Stomach (tissue), 4 donors: ENCODE results near the gene TNFSF8.

Source experiments
- CTCF ChIP-seq, 7 experiments: fragments of 450-650 bp in 4 of 7; fragments of 200-600 bp in 3 of 7; sonication (generic) in 3 of 7; IDR thresholded peaks; one replicate each; pipeline ENCODE4 v1.5.1; 2016 to 2019; ENCODE audit warnings: antibody characterized with exemption in 7 of 7, control low read depth in 2 of 7, mild to moderate bottlenecking in 1 of 7
- POLR2AphosphoS5 ChIP-seq, 3 donors: sonication (generic); formaldehyde crosslinking; IDR thresholded peaks; one replicate each; pipeline ENCODE4 v1.6.1; 2016; ENCODE audit warnings: antibody characterized with exemption in 3 of 3

- TF ChIP-seq CTCF (IDR thresholded peaks at IDR 0.05) (no peak), POLR2AphosphoS5 (IDR thresholded peaks at IDR 0.05) (no peak)
Observed at GRCh38 chr9:114869378-114869777, 61.0 kb downstream of the TNFSF8 start.
